Mesothelial cell of epicardium (in vitro differentiated cells): Measurements from ENCODE around the gene STK17B. TPM values are rescaled to one million over a fixed set of nuclear protein-coding genes. Genes with fewer than 3 reads are reported as not detected.

Experiments used
- DNase-seq, 2 experiments: peaks; one replicate each; pipeline ENCODE4 v3.0.0; 2021; ENCODE audit warnings: low spot score in 2 of 2; ENCODE audit not compliant: unreplicated experiment in 2 of 2
- H3K27ac Mint-ChIP-seq: 2 replicates; pipeline ENCODE4 v1.8.0; 2021; ENCODE audit warnings: mixed read lengths
- H3K27me3 Mint-ChIP-seq: 2 replicates; pipeline ENCODE4 v1.8.0; 2021; ENCODE audit warnings: low read depth, mixed read lengths
- H3K36me3 Mint-ChIP-seq: 2 replicates; pipeline ENCODE4 v1.8.0; 2021; ENCODE audit warnings: mixed read lengths
- H3K4me1 Mint-ChIP-seq: 2 replicates; pipeline ENCODE4 v1.8.0; 2021; ENCODE audit warnings: mixed read lengths
- H3K4me3 Mint-ChIP-seq: 2 replicates; pipeline ENCODE4 v1.8.0; 2021; ENCODE audit warnings: mild to moderate bottlenecking, moderate library complexity, mixed read lengths
- H3K9me3 Mint-ChIP-seq: 2 replicates; pipeline ENCODE4 v1.8.0; 2021; ENCODE audit warnings: mixed read lengths
- total RNA-seq: library from RNA; stranded (reverse); gene quantifications from 3 replicates; pipeline ENCODE4 v1.2.1, GENCODE V29; 2021
- TF ChIP-seq, protein P1 (sequence below): fragments of 200-600 bp; sonication (generic); IDR thresholded peaks from one replicate; pipeline ENCODE4 v1.5.0; 2021; ENCODE audit warnings: antibody characterized with exemption; ENCODE audit not compliant: unreplicated experiment

Gene STK17B
- total RNA-seq, 1 donor from 2014 or later: 35.6 TPM

DNA sequence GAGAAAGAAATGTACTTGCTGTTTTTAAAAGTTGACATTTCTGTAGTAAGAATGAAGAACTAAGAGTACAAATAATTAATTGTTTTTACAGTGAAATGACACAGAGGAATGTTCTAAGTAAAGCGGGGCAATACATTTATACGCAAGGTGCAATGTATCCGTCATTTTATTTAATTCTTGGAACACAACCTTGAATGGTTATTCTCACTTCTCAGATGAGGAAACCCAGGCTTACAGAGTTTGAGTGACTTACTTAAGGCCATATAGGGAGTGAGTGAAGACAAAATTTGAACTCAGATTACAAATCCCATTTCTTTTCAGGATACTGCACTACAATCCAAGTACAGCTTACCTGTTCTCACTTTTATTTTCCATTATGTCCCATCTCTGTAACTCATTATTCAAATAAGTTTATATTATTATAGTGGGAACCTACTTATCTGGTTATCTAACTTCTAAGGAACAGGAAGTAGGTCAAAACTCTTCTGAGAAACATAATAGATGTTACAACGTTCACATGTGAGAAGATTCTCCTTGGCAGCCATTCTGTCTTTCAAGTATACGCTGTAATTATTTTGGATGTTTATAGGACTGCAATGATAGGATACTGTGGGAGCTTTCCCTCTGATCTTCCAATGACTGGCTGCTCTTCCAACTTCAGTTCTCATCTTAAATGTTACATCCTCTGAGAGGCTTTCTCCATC is 12.3 kb upstream of the STK17B start:
- Mint-ChIP-seq H3K4me3 (no peak overlapping the region), H3K9me3 (peaks cover 8% of the 10 kb centered on the region), H3K27ac (no peak overlapping the region), H3K27me3 (no peaks in the 10 kb centered on the region), H3K4me1 (peaks cover 17% of the 10 kb centered on the region), H3K36me3 (no peaks in the 10 kb centered on the region)
- TF ChIP-seq, protein P1, sequence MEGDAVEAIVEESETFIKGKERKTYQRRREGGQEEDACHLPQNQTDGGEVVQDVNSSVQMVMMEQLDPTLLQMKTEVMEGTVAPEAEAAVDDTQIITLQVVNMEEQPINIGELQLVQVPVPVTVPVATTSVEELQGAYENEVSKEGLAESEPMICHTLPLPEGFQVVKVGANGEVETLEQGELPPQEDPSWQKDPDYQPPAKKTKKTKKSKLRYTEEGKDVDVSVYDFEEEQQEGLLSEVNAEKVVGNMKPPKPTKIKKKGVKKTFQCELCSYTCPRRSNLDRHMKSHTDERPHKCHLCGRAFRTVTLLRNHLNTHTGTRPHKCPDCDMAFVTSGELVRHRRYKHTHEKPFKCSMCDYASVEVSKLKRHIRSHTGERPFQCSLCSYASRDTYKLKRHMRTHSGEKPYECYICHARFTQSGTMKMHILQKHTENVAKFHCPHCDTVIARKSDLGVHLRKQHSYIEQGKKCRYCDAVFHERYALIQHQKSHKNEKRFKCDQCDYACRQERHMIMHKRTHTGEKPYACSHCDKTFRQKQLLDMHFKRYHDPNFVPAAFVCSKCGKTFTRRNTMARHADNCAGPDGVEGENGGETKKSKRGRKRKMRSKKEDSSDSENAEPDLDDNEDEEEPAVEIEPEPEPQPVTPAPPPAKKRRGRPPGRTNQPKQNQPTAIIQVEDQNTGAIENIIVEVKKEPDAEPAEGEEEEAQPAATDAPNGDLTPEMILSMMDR: no peak
- no peak for DNase-seq

DNA sequence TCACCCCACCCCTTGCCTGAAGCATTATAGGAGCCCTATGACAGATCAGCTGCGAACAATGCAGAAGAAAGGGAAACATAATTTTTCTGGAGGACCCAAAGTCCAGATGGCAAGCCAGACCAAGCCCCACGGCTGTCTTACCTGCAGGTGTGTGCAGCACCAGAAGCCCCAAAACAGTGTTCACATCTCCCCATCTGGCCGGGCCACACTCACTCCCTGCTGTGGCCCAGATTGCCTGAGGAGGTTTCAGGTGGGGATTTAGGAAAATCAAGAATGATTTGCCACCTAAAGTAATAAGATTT is 11.7 kb upstream of the STK17B start:
- TF ChIP-seq, protein P1: no peak
- H3K27me3 Mint-ChIP-seq: no peaks in the 10 kb centered on the region
- no peak overlapping the region for H3K4me3 Mint-ChIP-seq

DNA sequence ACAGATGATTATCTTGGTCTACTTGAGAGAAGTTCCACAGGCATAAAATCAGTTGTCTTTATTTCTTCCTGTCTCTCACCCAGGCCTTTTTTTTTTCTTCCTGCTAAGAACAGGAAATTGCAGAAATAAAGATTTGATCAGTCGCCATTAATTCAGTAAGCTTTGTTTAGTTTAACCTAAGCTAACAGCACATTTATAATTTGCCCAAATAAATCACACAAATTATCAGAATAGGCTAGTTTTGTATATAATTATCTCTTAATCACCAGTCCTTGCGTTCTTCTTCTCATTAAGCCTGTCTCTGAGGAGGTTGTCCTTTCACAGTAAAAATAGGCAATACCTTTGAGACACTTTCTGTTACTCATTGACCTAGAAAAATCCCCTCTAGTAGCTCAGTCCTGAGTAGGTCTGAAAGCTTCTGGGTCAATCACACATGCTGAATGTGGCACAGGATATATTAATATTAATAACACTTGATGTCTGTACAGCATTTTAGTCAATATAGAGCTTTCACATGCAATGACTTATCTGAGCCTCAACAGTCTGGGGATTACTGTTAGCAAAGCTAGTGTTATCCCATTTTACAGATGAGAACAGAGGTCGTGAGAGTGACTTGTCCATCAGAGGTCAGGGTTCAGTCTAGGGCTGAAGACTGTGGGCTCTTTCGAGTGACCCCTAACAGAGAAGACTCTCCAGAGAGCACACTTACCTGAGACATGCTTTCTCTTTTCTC is 11.2 kb upstream of the STK17B start:
- DNase-seq: no peak
- Mint-ChIP-seq H3K9me3 (peaks cover 7% of the 10 kb centered on the region), H3K4me3 (no peak overlapping the region), H3K27ac (no peak overlapping the region), H3K4me1 (peaks cover 17% of the 10 kb centered on the region), H3K36me3 (no peaks in the 10 kb centered on the region), H3K27me3 (no peaks in the 10 kb centered on the region)
- TF ChIP-seq, protein P1: no peak

More for the DNA sequence above, 11.7 kb upstream of the STK17B start:
- no peak for DNase-seq
- H3K27ac Mint-ChIP-seq: no peak overlapping the region
- H3K36me3 Mint-ChIP-seq: no peaks in the 10 kb centered on the region
- H3K9me3 Mint-ChIP-seq: peaks cover 8% of the 10 kb centered on the region
- peaks cover 17% of the 10 kb centered on the region for H3K4me1 Mint-ChIP-seq

DNA sequence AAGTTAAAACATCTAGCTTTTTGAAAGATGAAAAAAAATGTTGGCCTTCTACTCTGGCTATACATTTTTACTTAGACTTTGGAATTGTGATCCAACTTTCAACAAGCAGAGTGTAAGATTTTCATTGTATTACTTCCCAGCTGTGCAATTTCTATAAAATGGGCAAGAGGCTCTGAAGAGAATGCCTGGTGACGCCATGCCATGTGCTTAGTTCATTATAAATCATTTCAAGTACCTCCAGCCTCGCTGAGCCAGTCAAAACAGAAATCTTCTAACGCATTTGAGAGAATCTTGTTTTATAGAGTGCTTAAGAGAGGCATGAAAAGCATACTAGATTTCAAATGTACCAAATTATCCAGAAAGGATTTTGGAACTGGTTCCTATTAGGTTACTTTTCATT is 10.1 kb upstream of the STK17B start:
- no peak for DNase-seq

DNA sequence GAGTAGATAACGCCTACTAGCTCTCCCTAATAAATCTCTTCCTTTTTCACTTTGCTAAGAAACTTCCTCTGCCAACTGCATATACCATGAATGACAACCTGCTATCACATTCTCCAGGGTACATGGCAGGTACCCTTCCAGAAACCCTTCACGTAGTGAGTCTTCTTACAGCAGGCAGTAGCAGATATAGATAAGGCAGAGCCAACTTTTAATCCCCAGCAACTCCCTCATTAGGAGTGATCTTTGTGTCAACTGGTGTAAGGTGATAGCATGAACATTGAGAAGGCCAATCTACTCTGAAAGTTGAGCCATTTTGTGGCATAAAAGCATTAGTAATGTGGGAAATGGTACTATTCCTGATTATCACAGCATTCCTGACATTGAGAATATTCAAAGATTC is 5.7 kb upstream of the STK17B start:
- H3K4me1 Mint-ChIP-seq: peaks cover 6% of the 10 kb centered on the region
- H3K27ac Mint-ChIP-seq: no peak overlapping the region
- no peaks in the 10 kb centered on the region for H3K36me3 Mint-ChIP-seq
- DNase-seq: no peak
- no peaks in the 10 kb centered on the region for H3K9me3 Mint-ChIP-seq
- H3K27me3 Mint-ChIP-seq: no peaks in the 10 kb centered on the region
- TF ChIP-seq, protein P1: no peak
- no peak overlapping the region for H3K4me3 Mint-ChIP-seq

More for the DNA sequence above, 10.1 kb upstream of the STK17B start:
- no peak overlapping the region for H3K4me3 Mint-ChIP-seq
- H3K27ac Mint-ChIP-seq: no peak overlapping the region
- TF ChIP-seq, protein P1: no peak
- H3K27me3 Mint-ChIP-seq: no peaks in the 10 kb centered on the region
- peaks cover 5% of the 10 kb centered on the region for H3K9me3 Mint-ChIP-seq
- H3K4me1 Mint-ChIP-seq: peaks cover 17% of the 10 kb centered on the region
- no peaks in the 10 kb centered on the region for H3K36me3 Mint-ChIP-seq
